GM12892 (cell line): ENCODE data around the gene SREBF1.

Source experiments
- POLR2A ChIP-seq: IDR thresholded peaks from 2 replicates; pipeline ENCODE4 v1.6.1; 2011; ENCODE audit warnings: low read depth, low read length, control low read depth
- POLR2AphosphoS5 ChIP-seq: IDR thresholded peaks from 2 replicates; pipeline ENCODE4 v1.6.1; 2011; ENCODE audit warnings: low read depth, low read length, control low read depth

GRCh38 chr17:17768424-17769088, 68.2 kb downstream of the SREBF1 start:
- no peak for TF ChIP-seq POLR2AphosphoS5
- no peak for TF ChIP-seq POLR2A
